VCaP (cell line): ENCODE data around the gene IFI16.
A peak's percentile ranks its signal among the peaks of the same experiment; 100 is the strongest.
"Not testable (repeated sequence)": the region's sequence is repeated elsewhere in the genome, so short reads cannot be mapped to it uniquely, and the experiment has no call there.

Source experiments
- H3K27ac ChIP-seq: fragments of 450-650 bp; 2 replicates; pipeline ENCODE4 v1.5.1; 2017
- CTCF ChIP-seq: fragments of 450-650 bp; conservative IDR thresholded peaks from 2 replicates; pipeline ENCODE4 v1.5.1; 2017; ENCODE audit warnings: mild to moderate bottlenecking, moderate library complexity

IFI16 gene

DNA sequence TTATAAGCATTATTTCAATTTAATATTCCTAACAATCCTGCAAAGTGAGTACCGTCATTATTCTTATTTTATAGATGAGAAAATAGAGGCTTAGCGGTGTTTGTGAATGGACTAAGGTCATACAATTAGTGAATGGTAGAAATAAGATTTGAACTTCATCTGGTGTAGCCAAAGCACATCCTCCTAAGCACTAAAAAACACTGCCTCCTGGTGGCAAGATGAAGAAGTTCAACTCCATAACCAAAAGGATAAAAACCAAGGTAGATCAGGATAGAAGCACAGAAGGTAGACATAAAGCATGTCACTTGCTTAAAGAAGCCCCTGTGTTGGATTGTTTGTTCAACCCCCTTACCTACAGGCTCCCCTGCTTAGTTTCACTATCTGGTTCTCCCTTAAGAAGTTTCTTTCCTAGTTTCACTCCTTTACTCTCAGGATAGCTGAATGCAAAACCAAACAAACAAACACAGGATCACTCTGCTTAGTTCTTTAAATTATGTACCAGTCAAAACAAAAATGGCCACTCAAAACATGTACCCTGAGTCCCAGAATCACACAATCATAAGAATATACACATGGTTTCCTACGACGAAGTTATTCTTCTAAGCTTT is 79.6 kb downstream of the IFI16 start:
- 0 out of 2 replicates have a peak, but pooled peaks have one; percentile 21 for TF ChIP-seq CTCF
- H3K27ac ChIP-seq, result no peak overlapping the region

- H3K27ac ChIP-seq, result no peak overlapping the region
Observed at GRCh38 chr1:159090286-159091179, 80.8 kb downstream of the IFI16 start.

DNA sequence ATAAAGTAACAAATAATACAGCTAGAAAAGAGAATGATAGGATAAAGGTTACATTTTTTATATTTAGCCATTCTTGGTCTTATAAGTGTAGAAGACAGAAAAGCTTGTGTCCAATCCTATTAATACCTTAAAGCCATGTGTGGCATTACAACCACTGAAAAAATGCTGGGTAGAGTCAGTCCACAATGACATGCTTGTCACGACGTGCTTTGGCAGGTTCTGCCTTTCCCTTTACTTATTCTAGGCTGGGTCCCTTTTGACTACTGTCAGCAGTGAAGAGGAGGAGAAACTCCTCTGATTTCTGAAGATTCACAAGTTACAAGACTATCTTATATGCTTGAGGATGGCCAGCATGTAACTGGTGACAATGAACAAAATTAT is 81.5 kb downstream of the IFI16 start:
- H3K27ac ChIP-seq, result no peak overlapping the region
- no peak for TF ChIP-seq CTCF

More at GRCh38 chr1:159090286-159091179, 80.8 kb downstream of the IFI16 start:
- no peak for TF ChIP-seq CTCF

DNA sequence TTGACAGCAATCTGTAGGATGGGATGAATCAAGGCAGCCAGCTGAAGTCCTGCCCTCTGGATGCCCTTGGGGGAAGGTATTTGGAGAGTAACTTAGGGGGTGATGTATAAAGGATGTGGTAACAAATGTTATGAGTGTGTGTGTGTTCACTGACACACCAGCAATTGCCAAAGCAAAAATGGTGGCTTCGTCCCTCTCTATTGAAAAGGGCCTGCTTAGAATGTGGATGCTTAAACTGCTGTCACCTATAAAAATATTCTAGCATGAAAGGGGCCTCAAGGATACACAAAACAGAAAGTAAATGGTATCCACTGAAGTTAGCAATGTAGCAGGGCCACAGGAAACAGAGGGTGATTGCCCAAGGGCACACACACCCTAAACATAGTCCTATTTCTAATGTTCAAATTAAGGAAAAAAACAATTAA is 81.9 kb downstream of the IFI16 start:
- TF ChIP-seq CTCF, result no peak
- no peak overlapping the region for H3K27ac ChIP-seq

- no peak overlapping the region for H3K27ac ChIP-seq
- TF ChIP-seq CTCF, result no peak
Observed at GRCh38 chr1:159092036-159092760, 82.5 kb downstream of the IFI16 start.

- no peak overlapping the region for H3K27ac ChIP-seq
- TF ChIP-seq CTCF, result no peak
Observed at GRCh38 chr1:159098596-159098995, 88.9 kb downstream of the IFI16 start.

GRCh38 chr1:159100589-159100988 is 90.9 kb downstream of the IFI16 start:
- TF ChIP-seq CTCF, result no peak
- H3K27ac ChIP-seq, result no peak overlapping the region

DNA sequence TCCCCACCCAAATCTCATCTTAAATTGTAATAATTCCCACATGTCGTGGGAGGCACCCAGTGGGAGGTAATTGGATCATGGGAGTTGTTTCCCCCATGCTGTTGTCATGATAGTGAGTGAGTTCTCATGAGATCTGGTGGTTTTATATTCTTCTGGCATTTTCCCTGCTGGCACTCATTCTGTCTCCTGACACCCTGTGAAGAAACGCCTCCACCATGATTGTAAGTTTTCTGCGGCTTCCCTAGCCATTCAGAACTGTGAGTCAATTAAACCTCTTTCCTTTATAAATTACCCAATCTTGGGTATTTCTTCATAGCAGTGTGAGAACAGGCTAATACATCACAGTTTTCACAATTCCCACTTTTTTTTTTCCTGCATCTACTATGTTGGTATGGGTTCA is 93.3 kb downstream of the IFI16 start:
- H3K27ac ChIP-seq, result not testable (repeated sequence)
